ENCODE measurements around the gene CREB3.

DNA sequence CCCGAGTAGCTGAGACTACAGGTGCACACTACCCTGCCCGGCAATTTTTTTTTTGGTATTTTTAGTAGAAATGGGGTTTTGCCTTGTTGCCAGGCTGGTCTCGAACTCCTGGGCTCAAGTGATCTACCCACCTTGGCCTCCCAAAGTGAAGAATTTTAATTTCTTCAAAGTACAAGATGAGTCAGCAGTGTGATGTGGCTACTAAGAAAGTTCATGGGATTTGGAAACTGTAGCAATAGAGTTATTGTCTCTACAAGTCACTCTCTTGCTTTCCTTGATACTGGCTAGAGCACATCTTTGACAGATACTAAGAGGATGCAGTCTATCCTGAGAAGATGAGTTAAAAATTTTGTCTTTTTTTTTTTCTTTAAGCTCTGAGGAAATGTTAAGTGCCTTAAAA, 1.6 kb downstream of the CREB3 start:
- TF ChIP-seq POLR2A (IDR thresholded peaks at IDR 0.05; ENCODE audit: low read length) (no peak), GATA1 (IDR thresholded peaks at IDR 0.05; ENCODE audit: low read depth, low read length) (no peak)
